Endodermal cell (in vitro differentiated cells): Measurements from ENCODE around the gene TTBK1. TPM values are rescaled to one million over a fixed set of nuclear protein-coding genes. Genes with fewer than 3 reads are reported as not detected.
A peak's percentile ranks its signal among the peaks of the same experiment; 100 is the strongest.

Experiments
- DNase-seq: peaks from one replicate; pipeline ENCODE4 v3.0.0-alpha.2; 2017
- H3K27ac ChIP-seq: 2 replicates; pipeline ENCODE4 v1.5.1; 2013; ENCODE audit warnings: mild to moderate bottlenecking, low read depth, low read length, moderate library complexity
- H3K27me3 ChIP-seq: 2 replicates; pipeline ENCODE4 v1.6.1; 2013; ENCODE audit warnings: mild to moderate bottlenecking, low read length, moderate library complexity; ENCODE audit not compliant: insufficient read depth, control insufficient read depth, poor library complexity, severe bottlenecking
- H3K36me3 ChIP-seq: 2 replicates; pipeline ENCODE4 v1.7.0; 2013; ENCODE audit warnings: mild to moderate bottlenecking, low read length, moderate library complexity; ENCODE audit not compliant: control insufficient read depth, insufficient read depth
- H3K4me1 ChIP-seq: one replicate; pipeline ENCODE4 v1.7.0; 2013; ENCODE audit warnings: low read length; ENCODE audit not compliant: control insufficient read depth, insufficient read depth
- H3K4me3 ChIP-seq: 2 replicates; pipeline ENCODE4 v1.5.1; 2013; ENCODE audit warnings: mild to moderate bottlenecking, low read length, moderate library complexity
- H3K9ac ChIP-seq: 2 replicates; pipeline ENCODE4 v1.6.1; 2013; ENCODE audit warnings: mild to moderate bottlenecking, low read length, moderate library complexity; ENCODE audit not compliant: poor library complexity, severe bottlenecking; ENCODE audit errors: extremely low read depth
- H3K9me3 ChIP-seq: 2 replicates; pipeline ENCODE4 v1.6.1; 2013; ENCODE audit warnings: mild to moderate bottlenecking, low read length, moderate library complexity; ENCODE audit not compliant: control insufficient read depth
- H3K27ac Mint-ChIP-seq: 2 replicates; pipeline ENCODE4 v1.8.0; 2020; ENCODE audit warnings: mixed read lengths
- H3K27me3 Mint-ChIP-seq: 2 replicates; pipeline ENCODE4 v1.8.0; 2021; ENCODE audit warnings: mild to moderate bottlenecking, mixed read lengths; ENCODE audit not compliant: insufficient read depth
- H3K36me3 Mint-ChIP-seq: 2 replicates; pipeline ENCODE4 v1.8.0; 2020; ENCODE audit warnings: low read depth, mixed read lengths
- H3K4me1 Mint-ChIP-seq: 2 replicates; pipeline ENCODE4 v1.8.0; 2020; ENCODE audit warnings: mixed read lengths
- H3K4me3 Mint-ChIP-seq: 2 replicates; pipeline ENCODE4 v1.8.0; 2020; ENCODE audit warnings: mild to moderate bottlenecking, moderate library complexity, mixed read lengths
- H3K9me3 Mint-ChIP-seq: 2 replicates; pipeline ENCODE4 v1.8.0; 2020; ENCODE audit warnings: mild to moderate bottlenecking, mixed read lengths
- WGBS, 2 experiments: methylation state at CpG; one replicate each; pipeline versions ENCODE4 v1.1.5 to v1.1.7; 2013; ENCODE audit warnings: missing lambda C conversion rate in 2 of 2, mixed read lengths in 1 of 2; ENCODE audit not compliant: insufficient coverage in 1 of 2, insufficient read length in 1 of 2; 5-methylcytosine and 5-hydroxymethylcytosine counted together
- total RNA-seq, 2 donors: library from RNA; stranded (reverse); fragmentation: NEBNext Ultra II Directional in 1 of 2; extraction: Animal tissue kit (Norgen Biotek cat#: 25700) in 1 of 2; gene quantifications; 2 replicates in 1 of 2; 3 replicates in 1 of 2; pipeline ENCODE4 v1.2.1, GENCODE V29; 2021
- TF ChIP-seq, protein P1 (sequence below): fragments of 200-600 bp; sonication (generic); conservative IDR thresholded peaks from 2 replicates; pipeline ENCODE4 v1.5.0; 2021; ENCODE audit warnings: antibody characterized with exemption, mild to moderate bottlenecking

TTBK1 gene
- total RNA-seq, 2 donors from 2014 or later, result 0.62 TPM

DNA sequence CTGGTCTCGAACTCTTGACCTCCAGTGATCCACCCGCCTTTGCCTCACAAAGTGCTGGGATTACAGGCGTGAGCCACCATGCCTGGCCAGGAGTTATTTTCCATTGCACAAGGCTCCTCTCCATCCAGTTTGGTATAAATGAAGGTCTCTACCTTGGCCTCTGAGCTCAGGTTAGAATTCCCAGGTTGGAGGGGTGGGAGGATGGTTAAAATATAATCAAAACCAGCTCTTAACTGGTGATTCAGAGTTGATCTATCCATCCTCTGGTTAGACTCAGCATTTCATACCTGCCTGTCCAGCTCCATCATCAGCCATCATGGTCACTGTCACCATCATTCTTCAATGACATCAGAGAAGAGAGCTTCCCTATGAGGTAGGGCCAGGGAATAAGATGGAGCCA is 52.2 kb downstream of the TTBK1 start:
- no peak for DNase-seq
- TF ChIP-seq, protein P1, sequence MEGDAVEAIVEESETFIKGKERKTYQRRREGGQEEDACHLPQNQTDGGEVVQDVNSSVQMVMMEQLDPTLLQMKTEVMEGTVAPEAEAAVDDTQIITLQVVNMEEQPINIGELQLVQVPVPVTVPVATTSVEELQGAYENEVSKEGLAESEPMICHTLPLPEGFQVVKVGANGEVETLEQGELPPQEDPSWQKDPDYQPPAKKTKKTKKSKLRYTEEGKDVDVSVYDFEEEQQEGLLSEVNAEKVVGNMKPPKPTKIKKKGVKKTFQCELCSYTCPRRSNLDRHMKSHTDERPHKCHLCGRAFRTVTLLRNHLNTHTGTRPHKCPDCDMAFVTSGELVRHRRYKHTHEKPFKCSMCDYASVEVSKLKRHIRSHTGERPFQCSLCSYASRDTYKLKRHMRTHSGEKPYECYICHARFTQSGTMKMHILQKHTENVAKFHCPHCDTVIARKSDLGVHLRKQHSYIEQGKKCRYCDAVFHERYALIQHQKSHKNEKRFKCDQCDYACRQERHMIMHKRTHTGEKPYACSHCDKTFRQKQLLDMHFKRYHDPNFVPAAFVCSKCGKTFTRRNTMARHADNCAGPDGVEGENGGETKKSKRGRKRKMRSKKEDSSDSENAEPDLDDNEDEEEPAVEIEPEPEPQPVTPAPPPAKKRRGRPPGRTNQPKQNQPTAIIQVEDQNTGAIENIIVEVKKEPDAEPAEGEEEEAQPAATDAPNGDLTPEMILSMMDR, result no peak
- Histone ChIP-seq H3K4me3 (no peak overlapping the region), H3K27me3 (no peaks in the 10 kb centered on the region), H3K4me1 (peaks cover 3% of the 10 kb centered on the region), H3K27ac (no peak overlapping the region), H3K9me3 (no peaks in the 10 kb centered on the region), H3K36me3 (no peaks in the 10 kb centered on the region), H3K9ac (no peak overlapping the region)
- Mint-ChIP-seq H3K4me3 (no peak overlapping the region), H3K36me3 (no peaks in the 10 kb centered on the region), H3K27ac (no peak overlapping the region), H3K9me3 (no peaks in the 10 kb centered on the region), H3K27me3 (peaks cover 3% of the 10 kb centered on the region), H3K4me1 (peaks cover 3% of the 10 kb centered on the region)
- 92 to 94% methylated on average over 2 to 3 of the region's 3 CpGs for WGBS, 2 experiments

DNA sequence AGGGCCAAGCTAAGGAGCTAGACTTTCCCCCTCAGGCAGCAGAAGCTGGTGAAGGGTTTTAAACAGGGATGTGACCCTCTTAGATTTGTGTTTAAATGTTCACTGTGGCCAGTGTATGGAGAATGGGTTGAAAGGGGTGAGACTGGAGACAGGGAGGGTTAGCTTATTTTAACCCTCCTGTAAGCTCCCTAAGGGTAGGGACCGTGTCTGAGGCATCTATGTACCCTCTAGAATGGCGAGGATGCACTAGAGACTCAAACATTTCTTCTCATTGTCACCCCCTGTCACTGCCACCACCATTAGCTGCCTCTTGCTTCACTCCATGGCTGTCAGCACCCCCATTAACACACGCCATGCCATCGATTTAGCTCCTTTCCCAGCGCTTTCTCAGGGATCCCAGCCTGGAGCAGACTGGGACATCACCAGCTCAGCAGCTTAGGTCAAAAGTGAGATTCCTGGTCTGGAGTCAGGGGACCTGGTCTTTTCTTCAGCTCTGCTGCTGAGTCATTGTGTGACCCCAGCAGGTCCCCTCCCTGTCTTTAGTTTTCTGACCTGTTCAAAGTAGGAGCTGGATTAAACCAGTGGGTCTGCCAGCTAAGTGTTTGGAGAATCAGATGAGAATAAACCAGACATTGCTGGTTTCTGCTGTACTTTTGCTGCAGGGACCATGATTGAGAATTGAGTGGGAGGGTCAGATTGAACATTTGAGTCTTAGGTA is 53.7 kb downstream of the TTBK1 start:
- Mint-ChIP-seq H3K36me3 (no peaks in the 10 kb centered on the region), H3K27ac (no peak overlapping the region), H3K27me3 (peaks cover 6% of the 10 kb centered on the region), H3K4me1 (peaks cover 3% of the 10 kb centered on the region), H3K9me3 (no peaks in the 10 kb centered on the region), H3K4me3 (no peak overlapping the region)
- H3K9me3 ChIP-seq, result no peaks in the 10 kb centered on the region
- WGBS, 2 experiments, result 81 to 100% methylated on average over 3 to 5 of the region's 5 CpGs
- H3K4me1 ChIP-seq, result peaks cover 3% of the 10 kb centered on the region
- no peak for DNase-seq
- TF ChIP-seq, protein P1, result no peak
- no peak overlapping the region for H3K4me3 ChIP-seq
- H3K36me3 ChIP-seq, result no peaks in the 10 kb centered on the region
- H3K27ac ChIP-seq, result no peak overlapping the region
- no peaks in the 10 kb centered on the region for H3K27me3 ChIP-seq
- no peak overlapping the region for H3K9ac ChIP-seq

DNA sequence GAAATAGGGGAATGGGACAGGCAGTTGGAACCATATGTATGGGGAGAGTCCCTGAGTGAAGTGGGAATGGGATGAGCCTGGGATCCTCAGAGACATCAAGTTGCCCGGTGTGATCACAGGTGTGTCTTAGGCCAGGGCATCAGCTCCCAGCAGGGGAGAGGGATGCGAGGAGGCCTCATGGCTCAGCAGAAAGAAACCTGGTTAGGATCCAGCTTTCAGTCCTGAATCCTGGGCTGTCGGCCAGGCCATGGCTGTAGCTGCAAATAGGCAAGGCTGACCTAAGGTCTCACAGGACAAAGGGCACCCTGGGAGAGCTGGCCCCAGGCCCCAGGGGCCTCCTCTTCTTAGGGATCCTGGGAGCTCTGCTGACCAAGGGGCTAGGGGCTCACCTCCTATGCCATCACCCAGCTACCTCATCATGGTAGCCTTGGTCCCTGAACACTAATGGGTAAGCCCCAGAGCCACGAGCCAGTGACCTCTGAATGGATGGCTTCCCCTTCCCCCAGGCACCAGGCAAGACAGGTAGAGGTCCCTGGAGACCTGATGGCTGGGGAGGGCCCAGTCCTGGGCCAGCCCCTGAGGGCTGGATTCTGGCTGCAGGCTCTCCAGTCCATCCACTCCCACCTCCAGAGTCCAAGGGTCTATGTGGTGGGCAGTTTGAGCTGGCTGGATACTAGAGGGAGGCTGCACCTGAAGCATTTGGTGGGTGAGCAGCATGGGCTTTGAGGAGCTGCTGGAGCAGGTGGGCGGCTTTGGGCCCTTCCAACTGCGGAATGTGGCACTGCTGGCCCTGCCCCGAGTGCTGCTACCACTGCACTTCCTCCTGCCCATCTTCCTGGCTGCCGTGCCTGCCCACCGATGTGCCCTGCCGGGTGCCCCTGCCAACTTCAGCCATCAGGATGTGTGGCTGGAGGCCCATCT is 54.6 kb downstream of the TTBK1 start, which contains the start of gene SLC22A7:
TSS of gene SLC22A7 (plus strand) at position 617 of the 921 bp plus-strand sequence. CDS start at position 716, 99 bp downstream.
- 93 to 97% methylated on average over 6 to 10 of the region's 10 CpGs for WGBS, 2 experiments
- no peaks in the 10 kb centered on the region for H3K36me3 ChIP-seq
- peaks cover 3% of the 10 kb centered on the region for H3K4me1 Mint-ChIP-seq
- H3K36me3 Mint-ChIP-seq, result no peaks in the 10 kb centered on the region
- no peaks in the 10 kb centered on the region for H3K9me3 ChIP-seq
- TF ChIP-seq, protein P1, result no peak
- DNase-seq, result peak; percentile 39
- H3K27ac Mint-ChIP-seq, result no peak within 1 kb of the TSS
- H3K4me3 ChIP-seq, result no peak within 1 kb of the TSS
- no peak within 1 kb of the TSS for H3K4me3 Mint-ChIP-seq
- H3K9me3 Mint-ChIP-seq, result no peaks in the 10 kb centered on the region
- H3K4me1 ChIP-seq, result peaks cover 3% of the 10 kb centered on the region
- H3K9ac ChIP-seq, result no peak within 1 kb of the TSS
- H3K27me3 Mint-ChIP-seq, result peaks cover 8% of the 10 kb centered on the region
- H3K27ac ChIP-seq, result no peak within 1 kb of the TSS
- H3K27me3 ChIP-seq, result no peaks in the 10 kb centered on the region
